Caco-2 (cell line): ENCODE data around the gene STIM2. TPM values are rescaled to one million over a fixed set of nuclear protein-coding genes. Genes with fewer than 3 reads are reported as not detected.

ENCODE experiments used
- BruUV-seq: library from RNA; stranded (reverse); fragments of 400-500 nt; replicated peaks from 2 replicates; lab custom pipeline; 2021; lab: Mats Ljungman, UMichigan
- CTCF ChIA-PET: fragments of 300-600 bp; sonication (Branson Sonifier 250); formaldehyde crosslinking; loops from one replicate; lab custom pipeline; 2022; ENCODE audit warnings: antibody characterized with exemption; lab: Charles Lee
- POLR2A ChIA-PET: fragments of 300-600 bp; sonication (Branson Sonifier 250); formaldehyde crosslinking; loops from one replicate; lab custom pipeline; 2022; ENCODE audit warnings: antibody characterized with exemption; lab: Charles Lee
- DNase-seq, 2 experiments: peaks; one replicate each; pipeline versions ENCODE4 v3.0.0 to v3.0.0-alpha.2; 2020 to 2022
- H3K27me3 ChIP-seq: replicated peaks from 2 replicates; pipeline ENCODE4 v1.6.0; 2011; ENCODE audit warnings: low read length; ENCODE audit not compliant: control insufficient read depth, insufficient read depth
- H3K36me3 ChIP-seq: 2 replicates; pipeline ENCODE4 v1.5.1; 2011; ENCODE audit warnings: low read length; ENCODE audit not compliant: control insufficient read depth, insufficient read depth
- H3K4me1 ChIP-seq: fragments of 250-450 bp; sonication (Bioruptor Pico); 2 replicates; pipeline ENCODE4 v1.5.1; 2020; ENCODE audit warnings: mild to moderate bottlenecking
- H3K4me3 ChIP-seq: 2 replicates; pipeline ENCODE4 v1.5.1; 2011; ENCODE audit warnings: low read depth, mild to moderate bottlenecking, control low read depth, low read length
- H3K9me3 ChIP-seq: fragments of 250-450 bp; sonication (Bioruptor Pico); 2 replicates; pipeline ENCODE4 v1.5.1; 2020; ENCODE audit warnings: mild to moderate bottlenecking, moderate library complexity
- H3K27ac Mint-ChIP-seq: one replicate; pipeline ENCODE4 v1.8.0; 2022; ENCODE audit warnings: mixed read lengths; ENCODE audit not compliant: unreplicated experiment
- H3K27me3 Mint-ChIP-seq: one replicate; pipeline ENCODE4 v1.8.0; 2022; ENCODE audit warnings: mixed read lengths; ENCODE audit not compliant: insufficient read depth, unreplicated experiment
- H3K36me3 Mint-ChIP-seq: one replicate; pipeline ENCODE4 v1.8.0; 2022; ENCODE audit warnings: mild to moderate bottlenecking, mixed read lengths; ENCODE audit not compliant: insufficient read depth, unreplicated experiment
- H3K4me1 Mint-ChIP-seq: one replicate; pipeline ENCODE4 v1.8.0; 2022; ENCODE audit warnings: low read depth, mixed read lengths; ENCODE audit not compliant: unreplicated experiment
- H3K4me3 Mint-ChIP-seq: one replicate; pipeline ENCODE4 v1.8.0; 2022; ENCODE audit warnings: mild to moderate bottlenecking, moderate library complexity, mixed read lengths; ENCODE audit not compliant: unreplicated experiment
- H3K9me3 Mint-ChIP-seq: one replicate; pipeline ENCODE4 v1.8.0; 2022; ENCODE audit warnings: mixed read lengths; ENCODE audit not compliant: unreplicated experiment
- intact Hi-C: fragments of 100-400 bp; cut with micrococcal nuclease; formaldehyde crosslinking; loops from one replicate; pipeline ENCODE4 v1.10.0; 2022; ENCODE audit not compliant: unreplicated experiment
- total RNA-seq: library from RNA; stranded (reverse); gene quantifications from 2 replicates; pipeline ENCODE4 v1.2.3, GENCODE V29; 2022
- TF ChIP-seq, protein P1 (sequence below), 2 experiments: fragments of 200-600 bp in 1 of 2; IDR thresholded peaks; 1 replicate in 1 of 2; 2 replicates in 1 of 2; pipeline versions ENCODE4 v1.5.1 to v1.8.0; 2011 to 2022; ENCODE audit warnings: antibody characterized with exemption in 1 of 2, control low read depth in 1 of 2, inconsistent platforms in 1 of 2, low read depth in 1 of 2, low read length in 1 of 2, mild to moderate bottlenecking in 1 of 2, moderate library complexity in 1 of 2; ENCODE audit not compliant: insufficient read depth in 1 of 2, severe bottlenecking in 1 of 2, unreplicated experiment in 1 of 2

The STIM2 gene
- total RNA-seq, 1 experiment from 2014 or later: 27.2 TPM

DNA sequence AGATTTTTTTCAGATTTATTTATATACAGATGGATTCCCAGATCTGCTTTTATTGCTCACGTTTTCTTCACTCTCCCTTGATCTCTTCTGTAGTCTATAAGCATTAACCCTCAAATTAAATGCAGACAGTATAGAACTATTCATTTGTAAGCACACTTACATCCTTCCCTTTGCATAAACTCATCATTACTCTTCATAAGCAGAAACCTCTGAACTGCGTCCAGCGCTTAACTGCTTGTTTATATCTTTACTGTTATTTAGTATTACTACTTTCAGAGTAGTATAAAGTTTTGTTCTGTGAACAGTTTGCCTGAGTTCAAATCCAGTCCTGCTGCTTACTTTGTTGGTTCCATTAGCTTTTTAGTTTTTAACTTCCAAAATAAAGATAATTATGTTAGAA lies 132.9 kb downstream of the STIM2 start:
- H3K4me3 ChIP-seq: no peak overlapping the region
- Mint-ChIP-seq H3K9me3 (no peaks in the 10 kb centered on the region), H3K27me3 (no peaks in the 10 kb centered on the region), H3K36me3 (no peaks in the 10 kb centered on the region), H3K27ac (no peak overlapping the region), H3K4me1 (no peaks in the 10 kb centered on the region), H3K4me3 (no peak overlapping the region)
- no peaks in the 10 kb centered on the region for H3K36me3 ChIP-seq
- intact Hi-C loops: no loop called here
- no peaks in the 10 kb centered on the region for H3K9me3 ChIP-seq
- no peaks in the 10 kb centered on the region for H3K4me1 ChIP-seq
- BruUV-seq: no TSS peak
- DNase-seq: no peak
- TF ChIP-seq, protein P1, sequence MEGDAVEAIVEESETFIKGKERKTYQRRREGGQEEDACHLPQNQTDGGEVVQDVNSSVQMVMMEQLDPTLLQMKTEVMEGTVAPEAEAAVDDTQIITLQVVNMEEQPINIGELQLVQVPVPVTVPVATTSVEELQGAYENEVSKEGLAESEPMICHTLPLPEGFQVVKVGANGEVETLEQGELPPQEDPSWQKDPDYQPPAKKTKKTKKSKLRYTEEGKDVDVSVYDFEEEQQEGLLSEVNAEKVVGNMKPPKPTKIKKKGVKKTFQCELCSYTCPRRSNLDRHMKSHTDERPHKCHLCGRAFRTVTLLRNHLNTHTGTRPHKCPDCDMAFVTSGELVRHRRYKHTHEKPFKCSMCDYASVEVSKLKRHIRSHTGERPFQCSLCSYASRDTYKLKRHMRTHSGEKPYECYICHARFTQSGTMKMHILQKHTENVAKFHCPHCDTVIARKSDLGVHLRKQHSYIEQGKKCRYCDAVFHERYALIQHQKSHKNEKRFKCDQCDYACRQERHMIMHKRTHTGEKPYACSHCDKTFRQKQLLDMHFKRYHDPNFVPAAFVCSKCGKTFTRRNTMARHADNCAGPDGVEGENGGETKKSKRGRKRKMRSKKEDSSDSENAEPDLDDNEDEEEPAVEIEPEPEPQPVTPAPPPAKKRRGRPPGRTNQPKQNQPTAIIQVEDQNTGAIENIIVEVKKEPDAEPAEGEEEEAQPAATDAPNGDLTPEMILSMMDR (IDR thresholded peaks at IDR 0.05; ENCODE audit: insufficient read depth in 1 of 2, low read depth in 1 of 2, low read length in 1 of 2, severe bottlenecking in 1 of 2, unreplicated experiment in 1 of 2): no peak
- H3K27me3 ChIP-seq: no peaks in the 10 kb centered on the region
- CTCF ChIA-PET: no interaction called here
- POLR2A ChIA-PET: no interaction called here

GRCh38 chr4:26993967-26994366 lies 133.3 kb downstream of the STIM2 start:
- Histone ChIP-seq H3K27me3 (no peaks in the 10 kb centered on the region), H3K4me3 (no peak overlapping the region), H3K9me3 (no peaks in the 10 kb centered on the region), H3K4me1 (no peaks in the 10 kb centered on the region), H3K36me3 (no peaks in the 10 kb centered on the region)
- H3K4me1 Mint-ChIP-seq: no peaks in the 10 kb centered on the region
- POLR2A ChIA-PET: no interaction called here
- TF ChIP-seq, protein P1 (IDR thresholded peaks at IDR 0.05; ENCODE audit: insufficient read depth in 1 of 2, low read depth in 1 of 2, low read length in 1 of 2, severe bottlenecking in 1 of 2, unreplicated experiment in 1 of 2): no peak
- no peaks in the 10 kb centered on the region for H3K9me3 Mint-ChIP-seq
- no peak overlapping the region for H3K27ac Mint-ChIP-seq
- intact Hi-C loops: no loop called here
- H3K36me3 Mint-ChIP-seq: no peaks in the 10 kb centered on the region
- no peak overlapping the region for H3K4me3 Mint-ChIP-seq
- H3K27me3 Mint-ChIP-seq: no peaks in the 10 kb centered on the region
- no peak for DNase-seq
- no TSS peak for BruUV-seq
- CTCF ChIA-PET: no interaction called here

DNA sequence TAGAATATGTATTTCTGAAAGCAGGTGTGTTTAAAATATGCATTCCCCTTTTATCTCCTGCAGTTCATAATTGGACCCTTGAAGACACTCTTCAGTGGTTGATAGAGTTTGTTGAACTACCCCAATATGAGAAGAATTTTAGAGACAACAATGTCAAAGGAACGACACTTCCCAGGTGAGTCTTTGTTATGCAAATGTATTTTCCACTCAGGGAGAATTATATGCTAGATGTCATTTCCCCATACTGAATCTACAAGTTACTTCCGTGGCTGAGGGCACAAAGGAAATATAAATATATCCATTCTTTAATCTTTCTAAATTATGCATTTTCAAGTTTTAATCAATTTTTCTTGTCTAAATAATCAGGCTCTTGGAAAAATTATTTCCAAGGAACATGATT lies 134.7 kb downstream of the STIM2 start:
- no peak overlapping the region for H3K4me3 Mint-ChIP-seq
- CTCF ChIA-PET: no interaction called here
- Histone ChIP-seq H3K4me1 (no peaks in the 10 kb centered on the region), H3K36me3 (no peaks in the 10 kb centered on the region), H3K4me3 (no peak overlapping the region), H3K27me3 (no peaks in the 10 kb centered on the region), H3K9me3 (no peaks in the 10 kb centered on the region)
- DNase-seq: no peak
- no peaks in the 10 kb centered on the region for H3K9me3 Mint-ChIP-seq
- BruUV-seq: no TSS peak
- intact Hi-C loops: no loop called here
- TF ChIP-seq, protein P1 (IDR thresholded peaks at IDR 0.05; ENCODE audit: insufficient read depth in 1 of 2, low read depth in 1 of 2, low read length in 1 of 2, severe bottlenecking in 1 of 2, unreplicated experiment in 1 of 2): no peak
- no peaks in the 10 kb centered on the region for H3K4me1 Mint-ChIP-seq
- no peak overlapping the region for H3K27ac Mint-ChIP-seq
- H3K27me3 Mint-ChIP-seq: no peaks in the 10 kb centered on the region
- POLR2A ChIA-PET: no interaction called here
- H3K36me3 Mint-ChIP-seq: no peaks in the 10 kb centered on the region
